ENCODE results near the gene KIN. TPM values are rescaled to one million over a fixed set of nuclear protein-coding genes. Genes with fewer than 3 reads are reported as not detected.
"Not testable (repeated sequence)": the region's sequence is repeated elsewhere in the genome, so short reads cannot be mapped to it uniquely, and the experiment has no call there.

The KIN gene
- total RNA-seq, 2 experiments from 2014 or later, result 6.5 to 8.6 TPM

DNA sequence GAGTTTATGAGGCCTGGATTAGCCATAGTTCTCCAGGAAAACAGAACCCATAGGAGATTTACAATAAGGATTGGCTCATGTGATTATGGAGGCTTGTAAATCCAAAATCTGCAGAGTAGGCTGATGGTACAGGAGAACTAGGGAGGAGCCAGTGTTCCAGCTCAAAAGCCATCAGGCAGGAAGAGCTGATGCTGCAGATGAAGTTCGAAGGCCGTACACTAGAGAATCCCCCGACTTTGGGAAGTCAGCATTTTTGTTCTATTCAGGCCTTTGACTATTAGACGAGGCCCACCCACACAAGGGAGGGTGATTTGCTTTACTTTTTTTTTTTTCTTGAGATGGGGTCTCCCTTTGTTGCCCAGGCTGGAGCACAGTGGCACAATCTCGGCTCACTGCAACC lies 37.6 kb downstream of the KIN start:
- Histone ChIP-seq H3K9me3 (ENCODE audit: control insufficient read depth in 1 of 2, insufficient read depth in 1 of 2, low read length in 2 of 2) (no peaks in the 10 kb centered on the region), H3K4me3 (ENCODE audit: low read length) (no peak overlapping the region), H3K4me1 (ENCODE audit: insufficient read depth, low read length) (no peaks in the 10 kb centered on the region), H3K36me3 (ENCODE audit: insufficient read depth, low read length) (peaks cover 30% of the 10 kb centered on the region), H3K27me3 (ENCODE audit: control insufficient read depth in 1 of 2, insufficient read depth in 2 of 2, low read length in 2 of 2) (no peaks in the 10 kb centered on the region), H3K27ac (ENCODE audit: low read depth in 1 of 2, low read length in 2 of 2) (no peak overlapping the region)
- Mint-ChIP-seq H3K27ac (no peak overlapping the region), H3K27me3 (no peaks in the 10 kb centered on the region), H3K9me3 (no peaks in the 10 kb centered on the region), H3K4me3 (no peak overlapping the region), H3K36me3 (ENCODE audit: low read depth) (peaks cover 43% of the 10 kb centered on the region), H3K4me1 (ENCODE audit: low read depth) (no peaks in the 10 kb centered on the region)
- POLR2A ChIA-PET, result no interaction called here
- intact Hi-C loops (cut with DNase I, micrococcal nuclease), result loop anchor here in 1 of 2 experiments (5.0 kb wide), 1 partner anchor 1552 kb away; no protein-coding TSS in a partner anchor
- CTCF ChIA-PET, result no interaction called here
- TF ChIP-seq, protein P1, sequence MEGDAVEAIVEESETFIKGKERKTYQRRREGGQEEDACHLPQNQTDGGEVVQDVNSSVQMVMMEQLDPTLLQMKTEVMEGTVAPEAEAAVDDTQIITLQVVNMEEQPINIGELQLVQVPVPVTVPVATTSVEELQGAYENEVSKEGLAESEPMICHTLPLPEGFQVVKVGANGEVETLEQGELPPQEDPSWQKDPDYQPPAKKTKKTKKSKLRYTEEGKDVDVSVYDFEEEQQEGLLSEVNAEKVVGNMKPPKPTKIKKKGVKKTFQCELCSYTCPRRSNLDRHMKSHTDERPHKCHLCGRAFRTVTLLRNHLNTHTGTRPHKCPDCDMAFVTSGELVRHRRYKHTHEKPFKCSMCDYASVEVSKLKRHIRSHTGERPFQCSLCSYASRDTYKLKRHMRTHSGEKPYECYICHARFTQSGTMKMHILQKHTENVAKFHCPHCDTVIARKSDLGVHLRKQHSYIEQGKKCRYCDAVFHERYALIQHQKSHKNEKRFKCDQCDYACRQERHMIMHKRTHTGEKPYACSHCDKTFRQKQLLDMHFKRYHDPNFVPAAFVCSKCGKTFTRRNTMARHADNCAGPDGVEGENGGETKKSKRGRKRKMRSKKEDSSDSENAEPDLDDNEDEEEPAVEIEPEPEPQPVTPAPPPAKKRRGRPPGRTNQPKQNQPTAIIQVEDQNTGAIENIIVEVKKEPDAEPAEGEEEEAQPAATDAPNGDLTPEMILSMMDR (IDR thresholded peaks at IDR 0.05), result no peak
- no peak for DNase-seq
- no peak for ATAC-seq (ENCODE audit: poor library complexity)

DNA sequence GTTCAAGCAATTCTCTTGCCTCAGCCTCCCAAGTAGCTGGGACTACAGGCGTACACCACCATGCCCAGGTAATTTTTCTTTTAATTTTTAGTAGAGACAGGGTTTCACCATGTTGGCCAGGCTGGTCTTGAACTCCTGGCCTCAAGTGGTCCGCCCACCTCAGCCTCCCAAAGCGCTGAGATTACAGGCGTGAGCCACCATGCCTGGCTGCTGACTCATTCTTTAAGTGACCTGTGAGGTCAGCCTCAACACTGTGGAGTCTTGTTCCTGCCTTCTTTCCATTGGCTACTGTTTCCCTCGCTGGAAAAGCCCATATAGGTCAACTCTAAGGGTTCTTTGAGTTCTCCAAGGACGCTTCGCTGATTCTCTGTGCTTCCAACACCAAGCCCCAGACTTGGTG lies 39.2 kb downstream of the KIN start:
- DNase-seq; H3K27ac ChIP-seq (ENCODE audit: low read depth in 1 of 2, low read length in 2 of 2); intact Hi-C loops (cut with DNase I, micrococcal nuclease); H3K4me3 Mint-ChIP-seq; H3K9me3 ChIP-seq (ENCODE audit: control insufficient read depth in 1 of 2, insufficient read depth in 1 of 2, low read length in 2 of 2); H3K4me1 ChIP-seq (ENCODE audit: insufficient read depth, low read length); H3K4me3 ChIP-seq (ENCODE audit: low read length); H3K9me3 Mint-ChIP-seq; H3K27ac Mint-ChIP-seq; POLR2A ChIA-PET; H3K27me3 Mint-ChIP-seq; H3K4me1 Mint-ChIP-seq (ENCODE audit: low read depth); H3K27me3 ChIP-seq (ENCODE audit: control insufficient read depth in 1 of 2, insufficient read depth in 2 of 2, low read length in 2 of 2); ATAC-seq (ENCODE audit: poor library complexity); CTCF ChIA-PET: not testable (repeated sequence)
- peaks cover 16% of the 10 kb centered on the region for H3K36me3 ChIP-seq (ENCODE audit: insufficient read depth, low read length)
- peaks cover 27% of the 10 kb centered on the region for H3K36me3 Mint-ChIP-seq (ENCODE audit: low read depth)

DNA sequence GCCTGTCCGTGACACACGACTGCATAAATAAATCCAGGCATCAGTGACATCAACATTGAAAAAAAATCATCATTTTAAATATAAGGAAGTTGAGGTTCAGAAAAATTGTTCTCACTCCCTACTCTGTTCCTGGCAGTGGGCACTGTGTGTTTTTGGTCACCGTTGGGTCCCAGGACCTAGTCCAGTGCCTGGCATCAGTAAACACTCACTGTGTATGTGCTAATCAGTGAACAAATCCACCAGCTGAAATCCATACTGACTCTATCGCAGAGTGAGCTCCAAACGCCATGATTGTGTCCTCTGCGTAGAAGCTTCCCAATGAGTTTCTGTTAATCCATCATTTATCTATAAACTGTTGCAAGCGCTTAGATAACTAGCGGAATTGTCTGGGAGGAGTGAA lies 43.5 kb downstream of the KIN start:
- ATAC-seq (ENCODE audit: poor library complexity), result no peak
- no peaks in the 10 kb centered on the region for H3K27me3 Mint-ChIP-seq
- no peaks in the 10 kb centered on the region for H3K9me3 ChIP-seq (ENCODE audit: control insufficient read depth in 1 of 2, insufficient read depth in 1 of 2, low read length in 2 of 2)
- no peak overlapping the region for H3K27ac Mint-ChIP-seq
- CTCF ChIA-PET, result no interaction called here
- H3K27ac ChIP-seq (ENCODE audit: low read depth in 1 of 2, low read length in 2 of 2), result no peak overlapping the region
- no peaks in the 10 kb centered on the region for H3K4me1 Mint-ChIP-seq (ENCODE audit: low read depth)
- H3K36me3 ChIP-seq (ENCODE audit: insufficient read depth, low read length), result no peaks in the 10 kb centered on the region
- intact Hi-C loops (cut with DNase I, micrococcal nuclease), result no loop called here
- TF ChIP-seq, protein P1 (IDR thresholded peaks at IDR 0.05), result no peak
- no peaks in the 10 kb centered on the region for H3K4me1 ChIP-seq (ENCODE audit: insufficient read depth, low read length)
- H3K9me3 Mint-ChIP-seq, result no peaks in the 10 kb centered on the region
- POLR2A ChIA-PET, result no interaction called here
- no peaks in the 10 kb centered on the region for H3K27me3 ChIP-seq (ENCODE audit: control insufficient read depth in 1 of 2, insufficient read depth in 2 of 2, low read length in 2 of 2)
- no peaks in the 10 kb centered on the region for H3K36me3 Mint-ChIP-seq (ENCODE audit: low read depth)
- no peak overlapping the region for H3K4me3 Mint-ChIP-seq
- no peak for DNase-seq
- H3K4me3 ChIP-seq (ENCODE audit: low read length), result no peak overlapping the region

DNA sequence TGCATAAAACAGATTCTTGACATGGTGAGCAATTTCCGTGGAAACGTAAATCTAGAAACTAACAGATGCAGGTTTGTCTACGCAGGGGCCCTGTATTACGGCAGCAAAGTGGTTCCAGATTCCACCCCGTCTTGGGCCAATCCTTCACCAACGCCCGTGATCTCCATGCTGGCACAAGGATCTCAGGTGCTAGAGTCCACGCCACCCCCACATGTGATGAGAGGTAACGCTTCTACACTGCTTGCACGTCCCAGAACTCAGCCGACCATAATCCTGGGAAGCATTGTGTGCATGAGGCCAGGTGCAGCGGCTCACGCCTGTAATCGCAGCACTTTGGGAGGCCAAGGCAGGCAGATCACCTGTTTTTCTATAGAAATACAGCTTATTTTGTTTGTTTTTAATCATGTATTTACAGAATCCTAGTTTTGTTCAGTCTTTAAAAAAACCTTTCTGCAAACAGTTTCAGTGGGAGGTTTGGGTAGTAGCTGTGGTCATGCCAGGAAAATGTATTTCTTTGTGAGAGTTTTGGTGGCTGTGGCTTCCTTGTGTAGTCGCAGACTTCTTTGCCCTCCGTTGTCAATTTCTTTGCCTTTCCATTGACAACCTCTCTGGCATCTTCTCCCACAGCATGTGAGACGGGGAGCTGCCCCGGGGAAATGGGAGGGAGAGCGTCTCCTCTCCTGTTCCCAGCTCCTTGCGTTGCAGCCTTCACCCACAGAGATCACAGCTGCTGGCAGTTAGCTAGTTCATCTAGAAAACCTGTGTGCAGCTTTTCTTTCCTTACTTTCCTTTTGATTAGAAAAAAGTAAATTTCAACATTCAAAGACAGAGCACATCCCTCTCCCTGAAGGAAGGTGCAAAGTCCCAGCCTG lies 49.0 kb downstream of the KIN start:
- ATAC-seq (ENCODE audit: poor library complexity), result no peak
- CTCF ChIA-PET, result no interaction called here
- Histone ChIP-seq H3K9me3 (ENCODE audit: control insufficient read depth in 1 of 2, insufficient read depth in 1 of 2, low read length in 2 of 2) (no peaks in the 10 kb centered on the region), H3K27ac (ENCODE audit: low read depth in 1 of 2, low read length in 2 of 2) (no peak overlapping the region), H3K27me3 (ENCODE audit: control insufficient read depth in 1 of 2, insufficient read depth in 2 of 2, low read length in 2 of 2) (no peaks in the 10 kb centered on the region), H3K4me3 (ENCODE audit: low read length) (no peak overlapping the region), H3K4me1 (ENCODE audit: insufficient read depth, low read length) (no peaks in the 10 kb centered on the region), H3K36me3 (ENCODE audit: insufficient read depth, low read length) (no peaks in the 10 kb centered on the region)
- POLR2A ChIA-PET, result no interaction called here
- Mint-ChIP-seq H3K27me3 (no peaks in the 10 kb centered on the region), H3K9me3 (no peaks in the 10 kb centered on the region), H3K36me3 (ENCODE audit: low read depth) (no peaks in the 10 kb centered on the region), H3K4me1 (ENCODE audit: low read depth) (no peaks in the 10 kb centered on the region), H3K4me3 (no peak overlapping the region), H3K27ac (no peak overlapping the region)
- DNase-seq, result no peak
- intact Hi-C loops (cut with DNase I, micrococcal nuclease), result no loop called here
- TF ChIP-seq, protein P1 (IDR thresholded peaks at IDR 0.05), result no peak

Measured in CD4-positive, alpha-beta T cell (primary cell).